DOHH2 (cell line): Measurements from ENCODE around the gene AP1G2.
A peak's percentile ranks its signal among the peaks of the same experiment; 100 is the strongest.

Source experiments
- H3F3A ChIP-seq: fragments of 200-600 bp; sonication (generic), shearing (Covaris generic); 2 replicates; pipeline ENCODE4 v1.6.0; 2016; ENCODE audit warnings: antibody characterized with exemption, mild to moderate bottlenecking; ENCODE audit not compliant: control insufficient read depth, insufficient read depth
- H3K27ac ChIP-seq: fragments of 200-600 bp; sonication (generic); 2 replicates; pipeline ENCODE4 v1.5.1; 2014; ENCODE audit warnings: low read depth, mild to moderate bottlenecking, low read length, moderate library complexity
- H3K27me3 ChIP-seq: fragments of 200-600 bp; sonication (generic); 2 replicates; pipeline ENCODE4 v1.6.1; 2014; ENCODE audit warnings: mild to moderate bottlenecking, low read length, mixed read lengths; ENCODE audit not compliant: control insufficient read depth
- H3K36me3 ChIP-seq: fragments of 200-600 bp; sonication (generic); 2 replicates; pipeline ENCODE4 v1.6.1; 2014; ENCODE audit warnings: mild to moderate bottlenecking, low read length, moderate library complexity, mixed read lengths; ENCODE audit not compliant: control insufficient read depth
- H3K4me1 ChIP-seq: fragments of 200-600 bp; sonication (generic); 2 replicates; pipeline ENCODE4 v1.6.1; 2014; ENCODE audit warnings: mild to moderate bottlenecking, low read length, mixed read lengths; ENCODE audit not compliant: control insufficient read depth
- H3K4me2 ChIP-seq: fragments of 200-600 bp; sonication (generic); 2 replicates; pipeline ENCODE4 v1.6.0; 2014; ENCODE audit warnings: mild to moderate bottlenecking, low read length, moderate library complexity
- H3K4me3 ChIP-seq: fragments of 200-600 bp; sonication (generic); 2 replicates; pipeline ENCODE4 v1.5.1; 2014; ENCODE audit warnings: mild to moderate bottlenecking, low read length, mixed read lengths
- H3K79me2 ChIP-seq: fragments of 200-600 bp; sonication (generic); 2 replicates; pipeline ENCODE4 v1.6.1; 2014; ENCODE audit warnings: mild to moderate bottlenecking, low read length, mixed read lengths; ENCODE audit not compliant: control insufficient read depth
- H3K9me2 ChIP-seq: fragments of 200-600 bp; sonication (generic); replicated peaks from 2 replicates; pipeline ENCODE4 v1.6.1; 2014; ENCODE audit warnings: mild to moderate bottlenecking, low read length, mixed read lengths; ENCODE audit not compliant: control insufficient read depth
- H3K9me3 ChIP-seq: fragments of 200-600 bp; sonication (generic); 2 replicates; pipeline ENCODE4 v1.6.1; 2014; ENCODE audit warnings: antibody characterized with exemption, low read length, mixed read lengths; ENCODE audit not compliant: control insufficient read depth, insufficient read depth
- H4K20me1 ChIP-seq: fragments of 200-600 bp; sonication (generic); 2 replicates; pipeline ENCODE4 v1.6.0; 2014; ENCODE audit warnings: low read depth, mild to moderate bottlenecking, antibody characterized with exemption, low read length, moderate library complexity; ENCODE audit not compliant: control insufficient read depth, insufficient read depth
- CTCF ChIP-seq: fragments of 200-600 bp; sonication (generic); IDR thresholded peaks from one replicate; pipeline ENCODE4 v1.5.1; 2014; ENCODE audit warnings: antibody characterized with exemption, mild to moderate bottlenecking, low read depth, low read length; ENCODE audit not compliant: poor library complexity, severe bottlenecking
- EZH2phosphoT487 ChIP-seq: fragments of 200-600 bp; sonication (generic); IDR thresholded peaks from 2 replicates; pipeline ENCODE4 v1.6.1; 2017; ENCODE audit warnings: borderline replicate concordance, mild to moderate bottlenecking, antibody characterized with exemption, low read length, moderate library complexity, mixed read lengths

The AP1G2 gene, protein sequence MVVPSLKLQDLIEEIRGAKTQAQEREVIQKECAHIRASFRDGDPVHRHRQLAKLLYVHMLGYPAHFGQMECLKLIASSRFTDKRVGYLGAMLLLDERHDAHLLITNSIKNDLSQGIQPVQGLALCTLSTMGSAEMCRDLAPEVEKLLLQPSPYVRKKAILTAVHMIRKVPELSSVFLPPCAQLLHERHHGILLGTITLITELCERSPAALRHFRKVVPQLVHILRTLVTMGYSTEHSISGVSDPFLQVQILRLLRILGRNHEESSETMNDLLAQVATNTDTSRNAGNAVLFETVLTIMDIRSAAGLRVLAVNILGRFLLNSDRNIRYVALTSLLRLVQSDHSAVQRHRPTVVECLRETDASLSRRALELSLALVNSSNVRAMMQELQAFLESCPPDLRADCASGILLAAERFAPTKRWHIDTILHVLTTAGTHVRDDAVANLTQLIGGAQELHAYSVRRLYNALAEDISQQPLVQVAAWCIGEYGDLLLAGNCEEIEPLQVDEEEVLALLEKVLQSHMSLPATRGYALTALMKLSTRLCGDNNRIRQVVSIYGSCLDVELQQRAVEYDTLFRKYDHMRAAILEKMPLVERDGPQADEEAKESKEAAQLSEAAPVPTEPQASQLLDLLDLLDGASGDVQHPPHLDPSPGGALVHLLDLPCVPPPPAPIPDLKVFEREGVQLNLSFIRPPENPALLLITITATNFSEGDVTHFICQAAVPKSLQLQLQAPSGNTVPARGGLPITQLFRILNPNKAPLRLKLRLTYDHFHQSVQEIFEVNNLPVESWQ

DNA sequence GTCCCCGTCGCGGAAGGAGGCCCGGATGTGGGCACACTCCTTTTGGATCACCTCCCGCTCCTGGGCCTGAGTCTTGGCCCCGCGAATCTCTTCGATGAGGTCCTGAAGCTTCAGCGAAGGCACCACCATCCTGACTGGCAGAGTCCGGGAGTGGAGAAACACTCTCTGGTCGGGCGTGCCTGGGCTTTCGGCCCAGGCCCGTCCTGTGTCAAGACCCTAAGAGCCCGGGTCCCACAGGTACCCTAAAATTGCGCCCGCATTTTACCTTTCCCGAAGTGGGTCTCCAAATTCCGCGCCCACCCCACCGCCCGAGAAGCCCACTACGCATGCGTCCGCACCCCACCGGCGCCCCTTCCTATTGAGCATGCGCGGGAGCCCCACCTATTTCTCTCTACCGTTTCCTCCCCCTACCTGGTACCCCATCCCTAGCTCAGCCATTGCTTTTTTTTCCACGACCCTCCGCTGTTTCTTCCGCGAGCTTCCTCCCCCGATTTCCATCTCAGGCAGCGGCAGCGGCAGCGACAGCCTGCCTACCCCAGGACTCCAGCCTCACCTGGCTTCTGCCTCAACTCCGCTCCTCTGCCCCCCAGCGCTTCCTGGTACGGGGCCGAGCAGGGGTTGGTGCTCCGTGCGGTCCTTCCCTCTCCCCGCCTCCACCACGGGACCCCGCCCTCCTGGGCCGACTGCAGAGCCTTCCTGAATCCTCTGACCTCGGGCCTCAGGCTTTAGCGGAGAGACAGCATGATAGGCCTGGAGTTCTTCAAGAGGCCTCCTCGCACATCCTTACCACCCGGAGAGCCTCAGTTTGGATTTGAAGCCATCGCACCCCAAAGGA, at the start of gene AP1G2:
Gene AP1G2 (minus strand): TSS at position 606 of the 835 bp plus-strand sequence. CDS start 477 bp downstream, at position 129.
- TF ChIP-seq CTCF, result peak; percentile 5
- TF ChIP-seq EZH2phosphoT487, result no peak
- peak within 1 kb of the TSS; percentile 97 for H3K4me3 ChIP-seq
- no peaks in the 10 kb centered on the region for H3K9me3 ChIP-seq
- H3K36me3 ChIP-seq, result peaks cover 45% of the 10 kb centered on the region
- H3F3A ChIP-seq, result peaks cover 3% of the 10 kb centered on the region; the same call in 1 of the 2 replicates
- H3K4me2 ChIP-seq, result peak within 1 kb of the TSS; percentile 79
- H3K27ac ChIP-seq, result peak within 1 kb of the TSS; percentile 65
- no peaks in the 10 kb centered on the region for H3K9me2 ChIP-seq
- no peaks in the 10 kb centered on the region for H3K27me3 ChIP-seq
- 0 out of 2 replicates have a peak, but pooled peaks cover 1% of the 10 kb centered on the region for H4K20me1 ChIP-seq
- H3K4me1 ChIP-seq, result peaks cover 24% of the 10 kb centered on the region
- H3K79me2 ChIP-seq, result peaks cover 26% of the 10 kb centered on the region

DNA sequence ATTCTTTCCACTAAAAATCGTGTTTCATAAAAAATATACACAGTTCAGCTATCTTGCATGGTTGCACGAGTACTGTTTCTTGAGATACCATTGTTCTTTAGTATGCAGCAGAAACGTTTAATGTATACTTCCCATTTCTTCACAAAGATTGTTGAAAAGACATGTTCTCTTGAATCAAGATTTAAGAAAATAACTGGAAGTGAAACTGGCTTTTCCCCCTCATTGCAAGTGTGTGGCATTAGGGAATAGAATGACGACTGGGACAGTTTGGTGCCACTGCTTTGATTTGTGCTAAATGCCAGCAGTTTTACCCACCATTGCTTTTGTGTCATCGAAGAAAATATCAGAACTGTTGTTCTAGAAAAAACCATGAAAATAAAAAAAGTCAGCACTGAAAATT, 48.3 kb upstream of the AP1G2 start:
- H3K4me1 ChIP-seq, result no peaks in the 10 kb centered on the region
- peaks cover 4% of the 10 kb centered on the region; the same call in 1 of the 2 replicates for H3K27me3 ChIP-seq
- H3K79me2 ChIP-seq, result no peaks in the 10 kb centered on the region
- H3K36me3 ChIP-seq, result no peaks in the 10 kb centered on the region
- H3K27ac ChIP-seq, result no peak overlapping the region
- H3F3A ChIP-seq, result no peaks in the 10 kb centered on the region
- TF ChIP-seq CTCF (no peak), EZH2phosphoT487 (no peak)
- no peaks in the 10 kb centered on the region for H4K20me1 ChIP-seq
- H3K4me3 ChIP-seq, result no peak overlapping the region
- H3K4me2 ChIP-seq, result no peak overlapping the region
- no peaks in the 10 kb centered on the region for H3K9me3 ChIP-seq
- H3K9me2 ChIP-seq, result no peaks in the 10 kb centered on the region

GRCh38 chr14:23614395-23614828, 46.8 kb upstream of the AP1G2 start:
- Histone ChIP-seq H3K4me3 (no peak overlapping the region), H3K79me2 (no peaks in the 10 kb centered on the region), H3K4me1 (no peaks in the 10 kb centered on the region), H3F3A (no peaks in the 10 kb centered on the region), H4K20me1 (no peaks in the 10 kb centered on the region), H3K27me3 (peaks cover 6% of the 10 kb centered on the region; the same call in 1 of the 2 replicates), H3K36me3 (no peaks in the 10 kb centered on the region), H3K9me2 (no peaks in the 10 kb centered on the region), H3K9me3 (no peaks in the 10 kb centered on the region), H3K4me2 (no peak overlapping the region), H3K27ac (no peak overlapping the region)
- no peak for TF ChIP-seq EZH2phosphoT487
- no peak for TF ChIP-seq CTCF
